BE2C (cell line): Measurements from ENCODE around the gene ACAT2.
"Not testable (repeated sequence)": the region's sequence is repeated elsewhere in the genome, so short reads cannot be mapped to it uniquely, and the experiment has no call there.

Source experiments
- DNase-seq: peaks from one replicate; pipeline ENCODE4 v3.0.0-alpha.2; 2020
- H3K27me3 ChIP-seq: fragments of 250-450 bp; sonication (Bioruptor Pico); 2 replicates; pipeline ENCODE4 v1.5.1; 2020; ENCODE audit warnings: mild to moderate bottlenecking
- H3K36me3 ChIP-seq: fragments of 250-450 bp; sonication (Bioruptor Pico); 2 replicates; pipeline ENCODE4 v1.5.1; 2020; ENCODE audit warnings: mild to moderate bottlenecking
- H3K4me1 ChIP-seq: fragments of 250-450 bp; sonication (Bioruptor Pico); 2 replicates; pipeline ENCODE4 v1.5.1; 2020
- H3K4me3 ChIP-seq: 2 replicates; pipeline ENCODE4 v1.5.1; 2011; ENCODE audit warnings: low read depth, low read length
- H3K9me3 ChIP-seq: fragments of 250-450 bp; sonication (Bioruptor Pico); 2 replicates; pipeline ENCODE4 v1.5.1; 2020
- CTCF ChIP-seq: IDR thresholded peaks from 2 replicates; pipeline ENCODE4 v1.5.1; 2012; ENCODE audit warnings: mild to moderate bottlenecking, low read depth, low read length

ACAT2 gene

GRCh38 chr6:159819932-159820640, 58.2 kb downstream of the ACAT2 start:
- H3K4me3 ChIP-seq = no peak overlapping the region
- TF ChIP-seq CTCF = no peak
- H3K36me3 ChIP-seq = no peaks in the 10 kb centered on the region
- H3K4me1 ChIP-seq = no peaks in the 10 kb centered on the region
- H3K9me3 ChIP-seq = no peaks in the 10 kb centered on the region
- H3K27me3 ChIP-seq = peaks cover 3% of the 10 kb centered on the region; the same call in 1 of the 2 replicates
- DNase-seq = no peak

GRCh38 chr6:159821122-159821521, 59.3 kb downstream of the ACAT2 start:
- peaks cover 3% of the 10 kb centered on the region; the same call in 1 of the 2 replicates for H3K27me3 ChIP-seq
- no peaks in the 10 kb centered on the region for H3K4me1 ChIP-seq
- H3K4me3 ChIP-seq = no peak overlapping the region
- H3K36me3 ChIP-seq = no peaks in the 10 kb centered on the region
- H3K9me3 ChIP-seq = no peaks in the 10 kb centered on the region
- no peak for DNase-seq
- TF ChIP-seq CTCF = no peak

- DNase-seq = no peak
- Histone ChIP-seq H3K36me3 (no peaks in the 10 kb centered on the region), H3K9me3 (no peaks in the 10 kb centered on the region), H3K27me3 (peaks cover 3% of the 10 kb centered on the region; the same call in 1 of the 2 replicates), H3K4me3 (no peak overlapping the region), H3K4me1 (no peaks in the 10 kb centered on the region)
- TF ChIP-seq CTCF = no peak
These were observed 59.9 kb downstream of the ACAT2 start for GRCh38 chr6:159821726-159822125.

DNA sequence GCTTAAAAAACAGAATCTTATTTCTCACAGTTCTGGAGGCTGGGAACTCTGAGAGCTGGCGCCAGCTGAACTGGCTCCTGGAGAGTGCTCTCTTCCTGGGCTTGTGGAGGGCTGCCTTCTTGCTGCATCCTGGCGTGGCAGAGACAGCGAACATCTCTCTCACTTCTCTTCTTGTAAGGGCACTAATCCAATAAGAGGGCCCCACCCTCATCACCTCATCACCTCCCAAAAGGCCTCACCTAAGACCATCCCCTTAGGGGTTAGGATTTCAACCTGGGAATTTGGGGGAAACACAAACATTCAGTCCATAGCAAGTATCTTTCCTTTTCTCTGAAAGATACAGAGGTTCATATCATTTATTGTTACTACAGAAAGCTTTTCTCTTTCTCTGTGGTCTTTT, 62.1 kb downstream of the ACAT2 start:
- H3K27me3 ChIP-seq = peaks cover 2% of the 10 kb centered on the region; the same call in 1 of the 2 replicates
- H3K36me3 ChIP-seq = no peaks in the 10 kb centered on the region
- DNase-seq = no peak
- no peak for TF ChIP-seq CTCF
- H3K9me3 ChIP-seq = no peaks in the 10 kb centered on the region
- H3K4me3 ChIP-seq = no peak overlapping the region
- H3K4me1 ChIP-seq = no peaks in the 10 kb centered on the region

GRCh38 chr6:159824690-159825089, 62.8 kb downstream of the ACAT2 start:
- not testable (repeated sequence) for H3K4me1 ChIP-seq, H3K9me3 ChIP-seq, H3K4me3 ChIP-seq, H3K27me3 ChIP-seq, H3K36me3 ChIP-seq, DNase-seq

- H3K4me3 ChIP-seq = no peak overlapping the region
- no peaks in the 10 kb centered on the region for H3K4me1 ChIP-seq
- H3K27me3 ChIP-seq = no peaks in the 10 kb centered on the region
- no peaks in the 10 kb centered on the region for H3K36me3 ChIP-seq
- DNase-seq = no peak
- no peaks in the 10 kb centered on the region for H3K9me3 ChIP-seq
- TF ChIP-seq CTCF = no peak
These were observed 64.2 kb downstream of the ACAT2 start for GRCh38 chr6:159826004-159826403.
